HG03280 (cell line): Measurements from ENCODE around the gene CDH11.

ENCODE experiments used
- ATAC-seq: cut with Tn5 transposase; IDR thresholded peaks from one replicate; pipeline ENCODE4 v1.9.1; 2021; ENCODE audit warnings: mild to moderate bottlenecking, moderate library complexity; ENCODE audit not compliant: unreplicated experiment

CDH11 gene

GRCh38 chr16:65121870-65122723 is at the start of gene CDH11:
CDH11 (minus strand) TSS chr16:65122063; CDS start chr16:65004869, 117,194 bp downstream.
- ATAC-seq, result no peak

- no peak for ATAC-seq
Observed at GRCh38 chr16:65154321-65154720, 32.5 kb upstream of the CDH11 start.

- no peak for ATAC-seq
Observed at GRCh38 chr16:65153365-65154105, 31.7 kb upstream of the CDH11 start.

GRCh38 chr16:65148804-65149203 is 26.9 kb upstream of the CDH11 start:
- no peak for ATAC-seq

- ATAC-seq, result no peak
Observed at GRCh38 chr16:65142276-65142675, 20.4 kb upstream of the CDH11 start.

- no peak for ATAC-seq
Observed at GRCh38 chr16:65136681-65137080, 14.8 kb upstream of the CDH11 start.

GRCh38 chr16:65126845-65127624 is 5.2 kb upstream of the CDH11 start:
- no peak for ATAC-seq

- no peak for ATAC-seq
Observed at GRCh38 chr16:65125871-65126270, 4.0 kb upstream of the CDH11 start.

GRCh38 chr16:65125322-65125721 is 3.5 kb upstream of the CDH11 start:
- no peak for ATAC-seq

- no peak for ATAC-seq
Observed at GRCh38 chr16:65124596-65124995, 2.7 kb upstream of the CDH11 start.

- no peak for ATAC-seq
Observed at GRCh38 chr16:65124212-65124548, 2.3 kb upstream of the CDH11 start.

- no peak for ATAC-seq
Observed at GRCh38 chr16:65123396-65124211, 1.7 kb upstream of the CDH11 start.

- no peak for ATAC-seq
Observed at GRCh38 chr16:65122724-65123395, 997 bp upstream of the CDH11 start.

- ATAC-seq, result no peak
Observed at GRCh38 chr16:65120831-65121721, 787 bp downstream of the CDH11 start.

- ATAC-seq, result no peak
Observed at GRCh38 chr16:65120461-65120830, 1.4 kb downstream of the CDH11 start.

- ATAC-seq, result no peak
Observed at GRCh38 chr16:65119901-65120401, 1.9 kb downstream of the CDH11 start.

- no peak for ATAC-seq
Observed at GRCh38 chr16:65119435-65119834, 2.4 kb downstream of the CDH11 start.

GRCh38 chr16:65118871-65119270 is 3.0 kb downstream of the CDH11 start:
- ATAC-seq, result no peak
